Thyroid gland (tissue), 4 donors: Measurements from ENCODE around the gene CNN3.

Experiments used
- POLR2A ChIP-seq, 2 donors: fragments of 450-650 bp; IDR thresholded peaks; one replicate each; pipeline ENCODE4 v1.6.1; 2017; ENCODE audit warnings: antibody characterized with exemption in 2 of 2, mild to moderate bottlenecking in 2 of 2, moderate library complexity in 1 of 2
- TF ChIP-seq, protein P1 (sequence below), 6 experiments: fragments of 200-600 bp in 3 of 6; fragments of 450-650 bp in 3 of 6; sonication (generic) in 3 of 6; IDR thresholded peaks; one replicate each; pipeline ENCODE4 v1.5.1; 2016 to 2019; ENCODE audit warnings: antibody characterized with exemption in 6 of 6, mild to moderate bottlenecking in 2 of 6, inconsistent platforms in 1 of 6, moderate library complexity in 1 of 6

DNA sequence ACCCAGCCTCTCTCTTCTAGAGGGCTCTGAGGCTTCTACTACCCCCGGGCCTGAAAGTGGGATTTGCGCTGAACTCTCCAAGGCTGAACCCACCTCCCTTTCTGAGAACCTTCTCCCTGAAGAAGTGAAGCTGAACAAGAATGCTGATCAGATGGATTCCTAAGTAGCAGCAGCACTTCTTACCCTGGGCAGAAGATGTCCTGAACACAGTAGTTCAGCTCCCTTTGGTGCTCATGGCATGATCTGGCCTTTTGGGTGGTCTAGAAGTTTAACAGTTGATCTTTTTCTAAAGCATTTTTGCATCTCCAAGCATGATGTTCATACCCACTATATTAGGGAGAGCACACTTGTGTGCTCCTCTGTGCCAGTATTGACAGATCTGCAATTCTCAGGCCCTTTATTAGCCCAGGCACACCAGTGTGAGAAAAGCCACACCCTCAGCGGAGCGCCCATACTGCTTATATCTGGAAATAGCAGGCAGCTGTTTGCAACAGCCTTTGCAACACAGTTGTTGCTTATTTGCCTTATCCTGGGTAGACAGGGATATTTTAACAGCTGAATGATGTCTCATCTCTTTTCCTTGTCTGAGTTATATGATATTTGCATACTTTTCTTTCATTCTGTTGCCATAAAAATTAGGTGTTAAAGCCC is 34.2 kb downstream of the CNN3 start:
- TF ChIP-seq, protein P1, sequence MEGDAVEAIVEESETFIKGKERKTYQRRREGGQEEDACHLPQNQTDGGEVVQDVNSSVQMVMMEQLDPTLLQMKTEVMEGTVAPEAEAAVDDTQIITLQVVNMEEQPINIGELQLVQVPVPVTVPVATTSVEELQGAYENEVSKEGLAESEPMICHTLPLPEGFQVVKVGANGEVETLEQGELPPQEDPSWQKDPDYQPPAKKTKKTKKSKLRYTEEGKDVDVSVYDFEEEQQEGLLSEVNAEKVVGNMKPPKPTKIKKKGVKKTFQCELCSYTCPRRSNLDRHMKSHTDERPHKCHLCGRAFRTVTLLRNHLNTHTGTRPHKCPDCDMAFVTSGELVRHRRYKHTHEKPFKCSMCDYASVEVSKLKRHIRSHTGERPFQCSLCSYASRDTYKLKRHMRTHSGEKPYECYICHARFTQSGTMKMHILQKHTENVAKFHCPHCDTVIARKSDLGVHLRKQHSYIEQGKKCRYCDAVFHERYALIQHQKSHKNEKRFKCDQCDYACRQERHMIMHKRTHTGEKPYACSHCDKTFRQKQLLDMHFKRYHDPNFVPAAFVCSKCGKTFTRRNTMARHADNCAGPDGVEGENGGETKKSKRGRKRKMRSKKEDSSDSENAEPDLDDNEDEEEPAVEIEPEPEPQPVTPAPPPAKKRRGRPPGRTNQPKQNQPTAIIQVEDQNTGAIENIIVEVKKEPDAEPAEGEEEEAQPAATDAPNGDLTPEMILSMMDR (IDR thresholded peaks at IDR 0.05), result no peak
- no peak for TF ChIP-seq POLR2A (IDR thresholded peaks at IDR 0.05)
